HG03280 (cell line): ENCODE measurements around the gene TOMM20.
"Not testable (repeated sequence)": the region's sequence is repeated elsewhere in the genome, so short reads cannot be mapped to it uniquely, and the experiment has no call there.

ENCODE experiments used
- ATAC-seq: cut with Tn5 transposase; IDR thresholded peaks from one replicate; pipeline ENCODE4 v1.9.1; 2021; ENCODE audit warnings: mild to moderate bottlenecking, moderate library complexity; ENCODE audit not compliant: unreplicated experiment

Gene TOMM20

DNA sequence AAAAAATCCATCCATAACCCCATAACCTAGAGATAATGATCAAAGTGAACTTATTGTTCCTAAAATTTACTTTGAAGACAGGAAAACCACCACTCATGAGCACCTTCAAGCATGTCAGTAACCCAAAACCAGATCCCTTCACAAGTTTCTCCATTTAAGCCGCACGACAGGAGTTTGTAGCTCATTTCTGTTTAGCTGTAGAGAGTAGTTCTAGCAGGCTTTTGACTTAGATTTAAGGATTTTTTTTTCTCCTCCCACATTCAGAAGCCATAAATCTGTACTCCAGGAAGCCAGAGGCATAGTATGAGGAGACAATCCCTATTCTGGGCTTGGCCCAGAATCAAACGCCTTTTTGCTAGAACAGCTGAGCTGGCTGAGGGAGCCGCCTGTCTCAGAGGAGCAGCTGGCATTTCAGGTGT is 25.6 kb downstream of the TOMM20 start:
- ATAC-seq: no peak

DNA sequence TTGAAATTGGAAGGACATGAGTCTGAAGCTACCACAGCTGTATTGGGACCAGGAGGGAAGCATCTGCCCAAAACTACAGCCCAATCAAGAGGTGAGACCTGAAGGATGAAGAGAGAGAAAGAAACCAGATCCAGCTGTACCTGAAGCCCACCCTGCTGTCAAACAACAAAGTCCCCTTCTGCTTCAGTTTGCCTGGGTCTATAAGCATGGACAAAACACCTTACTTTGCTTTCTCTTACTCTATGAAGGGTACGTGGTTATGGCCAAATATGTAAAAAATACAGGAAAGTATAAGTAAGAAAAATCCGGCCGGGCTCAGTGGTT is 26.4 kb downstream of the TOMM20 start:
- ATAC-seq: no peak

DNA sequence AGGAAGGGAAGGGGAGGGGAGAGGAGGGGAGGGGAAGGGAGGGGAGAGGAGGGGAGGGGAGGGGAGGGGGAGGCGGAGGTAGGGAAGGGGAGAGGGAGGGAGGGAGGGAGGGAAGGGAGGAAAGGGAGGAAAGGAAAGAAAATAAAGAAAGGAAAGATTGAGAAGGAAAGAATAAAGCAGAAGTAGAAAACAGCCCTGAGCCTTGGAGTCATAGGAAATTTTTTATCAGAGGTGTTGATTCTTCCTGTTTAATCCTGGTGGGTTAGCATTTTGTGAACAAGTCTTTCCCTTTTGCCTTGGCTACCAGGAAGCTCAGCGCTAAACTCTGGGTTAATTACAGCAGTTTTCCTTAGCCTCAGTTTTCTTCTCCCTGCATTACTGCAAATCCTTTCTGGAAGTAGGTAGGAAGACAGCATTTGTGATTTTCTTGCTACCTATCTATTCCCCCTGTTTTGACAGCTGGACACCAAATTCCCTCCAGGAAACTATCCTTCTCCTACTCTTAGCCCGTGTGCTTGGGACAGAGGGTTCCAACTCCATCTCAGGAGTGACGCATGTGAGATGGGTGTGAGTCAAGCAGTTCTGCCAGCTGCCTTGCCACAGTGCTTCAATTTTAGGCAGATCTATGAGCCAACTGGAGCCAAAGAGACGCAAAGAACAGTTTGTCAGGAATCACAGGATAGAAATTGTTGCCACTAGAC is 26.9 kb downstream of the TOMM20 start:
- ATAC-seq: no peak

DNA sequence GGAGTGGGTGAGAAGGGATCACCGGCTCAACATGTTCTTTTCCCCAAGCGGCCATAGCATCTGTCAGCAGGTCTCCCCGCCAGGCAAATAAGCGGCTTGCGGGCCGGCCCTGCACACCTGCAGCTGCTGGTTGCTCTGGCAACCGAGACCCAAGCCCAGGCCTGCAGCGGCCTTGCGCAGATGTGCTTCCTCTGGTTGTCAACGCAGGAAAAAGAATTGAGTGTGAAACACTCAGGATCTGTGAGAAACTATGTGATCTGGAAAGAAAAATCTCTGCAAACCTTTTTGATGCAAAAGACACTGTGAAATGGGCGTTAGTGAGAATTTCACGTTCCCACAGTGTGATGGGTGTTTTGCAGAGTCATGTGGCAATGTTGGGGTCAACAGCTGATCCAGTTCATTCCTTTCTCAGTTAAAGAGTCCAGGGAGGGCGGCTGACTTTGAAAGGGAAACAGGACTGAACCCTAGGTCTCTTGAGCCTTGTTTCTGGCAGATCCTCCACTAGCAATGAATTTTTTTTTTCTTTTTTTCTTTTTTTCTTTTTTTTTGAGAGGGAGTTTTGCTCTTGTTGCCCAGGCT is 28.4 kb downstream of the TOMM20 start:
- no peak for ATAC-seq

DNA sequence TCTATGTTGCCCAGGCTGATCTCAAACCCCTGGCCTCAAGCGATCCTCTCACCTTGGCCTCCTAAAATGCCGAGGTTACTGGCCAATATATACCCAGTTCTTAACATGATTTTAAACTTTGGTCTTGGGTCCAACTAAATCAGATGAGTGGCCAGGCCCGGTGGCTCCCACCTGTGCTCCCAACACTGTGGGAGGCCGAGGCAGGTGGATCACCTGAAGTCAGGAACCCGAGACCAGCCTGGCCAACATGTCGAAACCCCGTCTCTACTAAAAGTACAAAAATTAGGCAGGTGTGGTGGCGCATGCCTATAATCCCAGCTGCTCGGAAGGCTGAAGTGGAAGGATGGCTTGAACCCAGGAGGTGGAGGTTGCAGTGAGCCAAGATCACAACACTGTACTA is 29.6 kb downstream of the TOMM20 start:
- ATAC-seq: no peak

DNA sequence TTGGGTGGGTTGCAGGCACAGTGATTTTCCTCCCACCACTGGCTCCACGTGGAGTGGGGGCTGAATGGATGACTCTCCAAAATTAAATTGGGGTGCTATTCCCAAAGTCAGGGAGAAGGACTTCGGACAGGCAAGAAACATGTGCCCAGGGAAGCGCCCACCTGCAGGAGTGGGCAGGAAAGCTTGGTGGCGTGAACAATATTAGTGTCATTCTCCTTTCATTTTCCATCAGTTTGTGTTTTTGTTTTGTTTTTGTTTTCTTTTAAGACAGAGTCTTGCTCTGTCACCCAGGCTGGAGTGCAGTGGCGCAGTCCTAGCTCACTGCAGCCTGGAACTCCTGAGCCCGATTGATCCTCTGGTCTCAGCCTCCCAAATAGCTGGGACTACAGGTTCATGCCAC is 30.1 kb downstream of the TOMM20 start:
- no peak for ATAC-seq

DNA sequence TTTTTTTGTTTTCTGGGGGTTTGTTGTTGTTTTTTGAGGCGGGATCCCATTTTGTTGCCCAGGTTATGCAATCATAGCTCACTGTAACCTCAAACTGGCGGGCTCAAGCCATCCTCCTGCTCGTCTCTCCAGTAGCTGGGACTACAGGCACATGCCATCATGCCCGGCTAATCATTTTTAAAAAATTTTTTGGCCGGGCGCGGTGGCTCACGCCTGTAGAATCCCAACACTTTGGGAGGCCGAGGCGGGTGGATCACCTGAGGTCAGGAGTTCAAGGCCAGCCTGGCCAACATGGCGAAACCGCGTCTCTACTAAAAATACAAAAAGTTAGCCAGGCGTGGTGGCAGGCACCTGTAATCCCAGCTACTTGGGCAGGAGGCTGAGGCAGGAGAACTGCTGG is 31.1 kb downstream of the TOMM20 start:
- ATAC-seq: not testable (repeated sequence)

DNA sequence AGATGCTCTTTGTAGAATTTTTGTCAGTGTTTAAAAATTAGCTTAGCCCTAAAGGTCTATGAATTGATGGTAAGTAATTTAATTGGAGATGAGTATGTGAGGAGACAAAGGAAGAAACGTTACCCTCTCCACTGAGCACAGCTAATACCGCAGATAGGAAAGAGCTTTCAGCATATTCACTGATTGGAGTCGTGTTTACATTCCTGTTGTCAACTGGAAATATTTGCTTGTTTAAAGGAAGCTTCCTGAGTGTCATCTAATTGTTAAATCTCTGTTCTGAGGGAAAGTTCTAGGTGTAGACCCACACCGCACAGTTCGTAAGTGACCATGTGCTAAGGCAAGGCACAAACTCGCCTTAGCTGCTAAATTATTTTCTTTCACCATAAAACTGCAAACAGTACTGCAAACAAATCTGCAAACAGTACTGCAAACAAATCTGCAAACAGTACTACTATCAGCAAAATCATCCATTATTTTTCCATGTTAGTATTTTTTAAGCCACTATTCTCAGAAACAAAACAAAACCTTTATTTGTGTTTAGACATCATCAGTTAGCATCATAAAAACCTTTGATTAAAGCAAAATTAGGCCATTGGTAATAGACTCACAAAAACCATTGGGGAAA is 32.6 kb downstream of the TOMM20 start:
- ATAC-seq: no peak

DNA sequence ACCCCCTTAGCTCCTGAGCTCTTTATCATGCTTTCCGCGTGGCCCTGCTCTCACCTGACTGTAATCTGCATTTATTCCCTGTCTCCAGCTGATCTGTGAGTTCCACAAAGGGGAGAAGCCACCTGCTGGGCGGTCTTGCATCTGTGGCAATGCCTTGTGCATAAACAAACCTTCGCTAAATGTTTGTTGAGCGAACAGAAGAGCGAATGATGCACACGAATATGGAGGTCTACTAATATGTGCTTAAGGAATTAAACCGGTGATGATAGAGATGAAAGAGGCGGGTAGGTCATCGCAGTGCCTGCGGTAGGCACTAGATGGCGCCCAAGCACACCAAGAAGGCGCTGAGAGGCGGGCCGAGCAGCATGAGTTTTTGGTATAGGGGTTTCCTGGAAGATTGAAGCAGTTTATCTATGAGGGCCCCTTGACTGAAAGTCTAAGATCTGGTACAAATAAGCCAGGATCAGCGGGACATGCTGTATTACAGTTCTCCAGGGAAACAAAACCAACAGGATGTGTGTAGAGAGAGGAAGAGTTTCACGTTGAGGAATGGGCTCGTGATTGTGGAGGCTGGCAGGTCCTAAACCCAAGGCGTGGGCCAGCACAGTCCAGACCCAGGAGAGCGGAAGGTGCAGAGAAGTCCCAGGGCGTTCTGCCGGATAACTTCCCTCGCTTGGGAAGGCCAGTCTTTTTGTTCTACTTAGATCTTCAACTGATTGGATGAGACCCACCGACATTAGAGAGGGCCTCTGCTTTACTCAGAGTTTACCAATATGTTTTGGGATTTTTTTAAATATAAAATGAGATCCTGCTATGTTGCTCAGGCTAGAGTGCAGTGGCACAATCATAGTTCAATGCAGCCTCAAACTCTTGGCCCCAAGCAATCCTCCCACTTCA is 34.7 kb downstream of the TOMM20 start:
- peak; percentile 70 for ATAC-seq

DNA sequence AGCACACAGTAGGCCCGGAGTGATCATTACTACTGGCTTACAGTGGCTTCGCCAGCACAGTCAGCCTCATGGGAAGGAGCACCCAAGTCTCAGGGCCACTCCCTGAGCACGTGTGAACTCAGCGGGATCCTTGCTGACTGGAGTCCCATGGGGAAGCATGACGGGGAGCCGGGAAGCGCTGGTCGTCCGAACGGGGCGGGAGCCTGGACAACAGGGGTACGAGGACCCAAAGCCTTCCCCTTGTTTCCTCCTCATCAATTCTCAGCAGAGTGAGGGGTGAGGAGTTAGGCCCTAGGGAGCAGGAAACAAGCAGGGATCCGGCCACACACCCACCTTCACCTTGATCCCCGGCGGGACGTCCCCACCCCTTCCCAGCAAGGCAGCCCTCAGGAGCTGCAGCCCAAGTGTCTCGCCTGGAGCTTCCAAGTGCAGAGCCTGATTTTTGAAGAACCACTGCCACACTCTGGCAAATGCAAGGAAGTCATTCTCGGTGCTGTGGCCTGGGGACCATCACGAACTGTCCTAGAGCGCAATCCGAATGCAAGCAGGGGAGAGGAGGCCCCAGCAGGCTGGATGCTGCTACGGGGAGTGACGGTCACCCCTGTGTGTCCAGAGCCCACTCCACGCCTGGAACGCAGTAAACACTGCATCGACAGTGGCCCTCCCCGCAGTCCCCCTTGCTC is 35.5 kb downstream of the TOMM20 start:
- ATAC-seq: no peak

DNA sequence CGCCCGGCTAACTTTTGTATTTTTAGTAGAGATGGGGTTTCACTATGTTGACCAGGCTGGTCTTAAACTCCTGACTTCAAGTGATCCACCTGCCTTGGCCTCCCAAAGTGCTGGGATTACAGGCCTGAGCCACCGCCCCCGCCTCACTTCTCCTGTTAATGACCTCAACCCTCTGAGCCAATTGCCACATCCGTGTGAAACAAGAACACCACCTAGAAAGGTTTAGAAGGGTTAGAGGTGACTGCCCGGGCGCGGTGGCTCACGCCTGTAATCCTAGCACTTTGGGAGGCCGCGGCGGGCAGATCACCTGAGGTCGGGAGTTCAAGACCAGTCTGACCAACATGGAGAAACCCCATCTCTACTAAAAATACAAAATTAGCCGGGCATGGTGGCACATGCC is 36.2 kb downstream of the TOMM20 start:
- not testable (repeated sequence) for ATAC-seq

DNA sequence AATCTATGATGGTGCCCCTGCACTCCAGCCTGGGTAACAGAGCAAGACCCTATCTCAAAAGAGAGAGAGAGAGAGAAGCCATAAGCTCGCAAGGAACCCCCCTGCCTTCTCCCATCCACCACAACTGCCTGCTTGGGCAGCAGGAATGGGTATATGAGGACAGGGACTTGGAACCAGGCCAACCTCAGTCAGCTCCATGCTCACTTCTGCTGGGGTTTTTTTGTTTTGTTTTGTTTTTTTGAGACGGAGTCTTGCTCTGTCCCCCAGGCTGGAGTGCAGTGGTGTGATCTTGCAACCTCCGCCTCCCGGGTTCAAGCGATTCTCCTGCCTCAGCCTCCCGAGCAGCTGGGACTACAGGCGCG is 36.6 kb downstream of the TOMM20 start:
- ATAC-seq: not testable (repeated sequence)

DNA sequence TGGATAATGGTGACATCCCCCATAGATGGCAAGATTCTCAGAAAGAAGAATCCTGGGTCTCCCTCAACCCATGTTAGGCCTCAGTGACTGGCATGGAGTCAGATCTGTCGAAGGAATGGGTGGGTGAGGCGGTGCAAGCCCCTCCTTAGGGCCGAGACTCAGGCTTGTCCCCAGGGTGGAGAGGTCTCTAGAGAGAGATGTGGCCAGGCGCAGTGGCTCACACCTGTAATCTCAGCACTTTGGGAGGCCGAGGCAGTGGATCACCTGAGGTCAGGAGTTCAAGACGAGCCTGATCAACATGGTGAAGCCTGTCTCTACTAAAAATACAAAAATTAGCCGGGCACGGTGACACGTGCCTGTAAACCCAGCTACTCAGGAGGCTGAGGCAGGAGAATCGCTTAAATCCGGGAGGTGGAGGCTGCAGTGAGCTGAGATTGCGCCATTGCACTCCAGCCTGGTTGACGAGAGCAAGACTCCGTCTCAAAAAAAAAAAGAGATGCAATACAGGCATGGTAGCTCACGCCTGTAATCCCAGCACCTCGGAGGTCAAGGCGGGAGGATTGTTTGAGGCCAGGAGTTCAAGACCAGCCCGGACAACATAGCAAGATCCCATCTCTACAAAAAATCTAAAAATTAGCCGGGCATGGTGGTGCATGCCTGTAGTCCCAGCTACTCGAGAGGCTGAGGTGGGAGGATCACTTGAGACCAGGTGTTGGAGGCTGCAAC is 37.2 kb downstream of the TOMM20 start:
- ATAC-seq: not testable (repeated sequence)

DNA sequence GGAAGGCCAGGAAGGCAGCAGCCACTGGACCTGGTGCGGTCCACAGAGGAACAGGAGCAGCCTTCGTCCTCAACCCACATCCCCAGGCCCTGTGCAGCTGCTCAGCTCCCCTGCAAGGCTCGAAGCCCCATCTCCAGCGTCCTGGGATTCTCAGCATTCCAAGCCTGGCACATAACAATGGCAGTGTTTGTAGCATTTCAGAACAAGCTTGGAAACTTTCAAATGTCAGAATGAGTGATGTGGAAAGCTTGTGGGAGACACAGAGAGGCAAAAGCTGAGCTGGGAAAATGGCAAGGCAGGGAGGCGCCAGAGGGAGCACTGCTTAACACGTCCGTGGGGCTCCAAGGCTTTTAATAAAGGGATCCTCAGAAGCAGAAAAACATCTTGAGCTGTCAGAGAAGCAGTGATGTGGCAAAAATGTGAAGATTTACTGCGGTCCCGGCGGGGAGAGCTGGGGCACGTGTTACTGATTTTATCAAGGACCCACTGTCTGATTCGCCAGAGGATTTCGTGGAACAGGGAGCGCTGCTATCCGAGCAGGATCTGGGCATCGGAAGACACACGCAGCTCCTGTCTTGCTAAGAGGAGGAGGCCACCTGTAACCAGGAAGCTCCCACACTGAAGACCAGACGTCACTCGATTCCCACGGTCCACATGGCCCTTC is 38.1 kb downstream of the TOMM20 start:
- no peak for ATAC-seq

DNA sequence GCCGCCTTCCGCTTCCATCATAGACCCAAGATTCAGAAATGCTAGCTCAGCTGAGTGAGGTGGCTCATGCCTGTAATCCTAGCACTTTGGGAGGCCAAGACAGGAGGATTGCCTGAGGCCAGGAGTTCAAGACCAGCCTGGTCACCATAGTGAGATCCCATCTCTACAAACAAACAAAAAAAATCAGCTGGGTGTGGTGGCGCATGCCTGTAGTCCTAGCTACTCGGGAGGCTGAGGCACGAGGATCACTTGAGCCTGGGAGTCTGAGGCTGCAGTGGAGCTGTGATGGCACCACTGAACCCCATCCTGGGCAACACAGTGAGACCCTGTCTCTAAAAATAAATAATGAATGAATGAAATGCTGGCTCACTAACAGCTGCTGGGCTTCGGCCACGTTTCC is 39.7 kb downstream of the TOMM20 start:
- no peak for ATAC-seq

DNA sequence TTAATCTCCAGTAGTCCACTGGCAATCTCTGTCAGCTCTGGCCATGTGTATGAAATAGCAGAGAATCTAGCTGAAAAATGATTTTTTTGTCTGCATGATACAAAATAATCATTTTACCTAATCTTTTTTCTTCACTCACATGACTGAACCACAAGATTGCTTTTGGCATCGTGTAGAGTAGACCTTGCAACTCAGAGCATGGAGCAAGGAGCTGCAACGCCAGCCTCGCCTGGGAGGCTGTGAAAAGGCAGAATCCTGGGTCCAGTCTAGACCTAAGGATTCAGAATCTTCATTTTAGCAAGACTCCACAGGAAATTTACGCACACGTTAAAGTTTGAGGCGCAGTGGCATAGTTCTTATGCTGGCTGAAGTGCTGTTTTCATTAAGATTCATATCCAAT is 40.2 kb downstream of the TOMM20 start:
- no peak for ATAC-seq

DNA sequence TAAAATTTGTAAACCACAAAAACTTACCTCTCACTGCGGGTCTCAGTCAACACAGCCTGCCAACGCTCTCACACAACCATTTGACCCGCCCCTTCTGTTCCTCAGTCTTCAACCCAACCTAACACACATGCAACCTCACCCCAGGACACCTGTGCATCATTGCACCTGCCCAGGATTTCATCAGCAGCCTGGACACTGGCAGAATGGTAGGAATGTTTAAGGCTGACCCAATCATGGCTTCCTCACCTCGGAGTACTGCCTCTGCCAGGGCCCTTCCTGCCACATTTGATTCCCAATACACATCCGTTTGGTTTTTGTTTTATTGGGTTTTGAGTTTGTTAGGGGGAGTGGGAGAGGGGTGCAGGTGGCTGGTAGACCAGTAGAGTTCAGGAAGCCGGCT is 40.7 kb downstream of the TOMM20 start:
- no peak for ATAC-seq

DNA sequence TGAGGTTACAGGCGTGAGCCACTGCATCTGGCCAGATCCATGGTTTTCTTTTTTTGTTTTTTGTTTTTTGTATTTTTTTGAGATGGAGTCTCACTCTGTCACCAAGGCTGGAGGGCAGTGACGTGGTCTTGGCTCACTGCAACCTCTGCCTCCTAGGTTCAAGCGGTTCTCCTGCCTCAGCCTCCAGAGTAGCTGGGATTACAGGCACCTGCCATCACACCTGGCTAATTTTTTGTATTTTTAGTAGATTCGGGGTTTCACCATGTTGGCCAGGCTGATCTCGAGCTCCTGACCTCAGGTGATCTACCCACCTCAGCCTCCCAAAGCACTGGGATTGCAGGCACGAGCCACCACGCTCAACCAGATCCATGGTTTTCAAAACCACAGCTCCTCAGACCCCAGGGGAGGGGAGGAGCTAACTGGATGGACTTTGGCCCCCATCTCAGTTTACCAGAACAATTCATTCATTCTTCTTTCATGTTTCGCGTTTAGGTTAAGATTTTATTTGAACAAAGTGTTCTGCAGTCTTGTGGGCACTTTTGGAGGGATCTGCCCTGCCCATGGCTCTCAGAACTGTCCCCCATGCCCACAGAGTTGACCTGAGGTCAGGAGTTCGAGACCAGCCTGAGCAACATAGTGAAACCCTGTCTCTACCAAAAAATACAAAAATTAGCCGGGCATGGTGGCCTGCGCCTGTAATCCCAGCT is 43.1 kb downstream of the TOMM20 start:
- ATAC-seq: not testable (repeated sequence)

DNA sequence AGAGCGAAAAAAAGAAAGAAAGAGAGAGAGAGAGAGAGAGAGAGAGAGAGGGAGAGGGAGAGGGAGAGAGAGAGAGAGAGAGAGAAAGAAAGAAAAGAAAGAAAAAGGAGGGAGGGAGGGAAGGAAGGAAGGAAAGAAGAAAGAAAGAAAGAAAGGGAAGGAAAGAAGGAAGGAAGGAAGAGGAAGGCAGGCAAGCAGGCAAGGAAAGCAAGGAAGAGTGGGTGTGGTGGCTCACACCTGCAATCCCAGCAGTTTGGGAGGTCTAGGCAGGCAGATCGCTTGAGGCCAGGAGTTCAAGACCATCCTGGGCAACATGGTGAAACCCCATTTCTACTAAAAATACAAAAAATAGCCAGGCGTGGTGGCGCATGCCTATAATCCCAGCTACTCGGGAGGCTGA is 47.8 kb downstream of the TOMM20 start:
- not testable (repeated sequence) for ATAC-seq
